Ecto neural progenitor cell (in vitro differentiated cells): ENCODE measurements around the gene ZNF277.
A peak's percentile ranks its signal among the peaks of the same experiment; 100 is the strongest.
"Not testable (repeated sequence)": the region's sequence is repeated elsewhere in the genome, so short reads cannot be mapped to it uniquely, and the experiment has no call there.

Experiments used
- DNase-seq: peaks from one replicate; pipeline ENCODE4 v3.0.0-alpha.2; 2018; ENCODE audit warnings: low spot score

The ZNF277 gene

GRCh38 chr7:112356596-112356995, 150.1 kb downstream of the ZNF277 start:
- no peak for DNase-seq

GRCh38 chr7:112357136-112357535, 150.6 kb downstream of the ZNF277 start:
- DNase-seq = no peak

- DNase-seq = no peak
These were observed 152.0 kb downstream of the ZNF277 start for GRCh38 chr7:112358513-112358912.

- DNase-seq = no peak
These were observed 152.6 kb downstream of the ZNF277 start for GRCh38 chr7:112359086-112359485.

- no peak for DNase-seq
These were observed 154.2 kb downstream of the ZNF277 start for GRCh38 chr7:112360681-112361080.

GRCh38 chr7:112361154-112361553, 154.7 kb downstream of the ZNF277 start:
- no peak for DNase-seq

GRCh38 chr7:112362053-112362650, 155.7 kb downstream of the ZNF277 start:
- no peak for DNase-seq

- DNase-seq = no peak
These were observed 156.2 kb downstream of the ZNF277 start for GRCh38 chr7:112362731-112363131.

- no peak for DNase-seq
These were observed 157.9 kb downstream of the ZNF277 start for GRCh38 chr7:112364388-112364787.

- DNase-seq = no peak
These were observed 159.1 kb downstream of the ZNF277 start for GRCh38 chr7:112365551-112365950.

GRCh38 chr7:112366886-112367285, 160.4 kb downstream of the ZNF277 start:
- no peak for DNase-seq

- no peak for DNase-seq
These were observed 163.9 kb downstream of the ZNF277 start for GRCh38 chr7:112370436-112370835.

- no peak for DNase-seq
These were observed 165.2 kb downstream of the ZNF277 start for GRCh38 chr7:112371701-112372100.

GRCh38 chr7:112372101-112372500, 165.6 kb downstream of the ZNF277 start:
- DNase-seq = no peak

GRCh38 chr7:112377593-112377992, 171.1 kb downstream of the ZNF277 start:
- no peak for DNase-seq

GRCh38 chr7:112381311-112382091, 175.0 kb downstream of the ZNF277 start:
- DNase-seq = no peak

GRCh38 chr7:112383671-112384417, 177.3 kb downstream of the ZNF277 start:
- DNase-seq = no peak

- no peak for DNase-seq
These were observed 179.0 kb downstream of the ZNF277 start for GRCh38 chr7:112385516-112385915.

- DNase-seq = no peak
These were observed 180.1 kb downstream of the ZNF277 start for GRCh38 chr7:112386619-112387018.

GRCh38 chr7:112390167-112390566, 183.7 kb downstream of the ZNF277 start:
- DNase-seq = no peak

- DNase-seq = not testable (repeated sequence)
These were observed 184.8 kb downstream of the ZNF277 start for GRCh38 chr7:112391079-112391821.

GRCh38 chr7:112391841-112392286, 185.4 kb downstream of the ZNF277 start:
- DNase-seq = peak; percentile 61
